GM10248 (cell line): Measurements from ENCODE around the gene NOTCH4.
"Not testable (repeated sequence)": the region's sequence is repeated elsewhere in the genome, so short reads cannot be mapped to it uniquely, and the experiment has no call there.

ENCODE experiments used
- CTCF ChIA-PET: fragments of 300-600 bp; sonication (Branson Sonifier 250); formaldehyde crosslinking; extraction: SDS; loops from one replicate; lab custom pipeline; 2021; ENCODE audit warnings: antibody characterized with exemption; lab: Yijun Ruan, JAX
- POLR2A ChIA-PET: fragments of 350-650 bp; sonication (Branson Sonifier 250); formaldehyde crosslinking; extraction: SDS; loops from one replicate; lab custom pipeline; 2020; ENCODE audit warnings: antibody characterized with exemption; lab: Yijun Ruan, JAX
- DNase-seq: peaks from one replicate; pipeline ENCODE4 v3.0.0; 2012; ENCODE audit errors: extremely low spot score
- CTCF ChIP-seq: IDR thresholded peaks from 2 replicates; pipeline ENCODE4 v1.5.1; 2012; ENCODE audit warnings: mild to moderate bottlenecking, low read depth; ENCODE audit errors: extremely low read depth, missing control alignments, control extremely low read depth

NOTCH4 gene

GRCh38 chr6:32212076-32212760 is 11.6 kb downstream of the NOTCH4 start:
- DNase-seq = no peak
- TF ChIP-seq CTCF = no peak
- ChIA-PET CTCF (interaction anchor here (1.5 kb wide), 1 partner anchor 43 kb away, joined by 4 read pairs; no protein-coding TSS in a partner anchor), POLR2A (no interaction called here)

GRCh38 chr6:32211432-32211831 is 12.4 kb downstream of the NOTCH4 start:
- POLR2A ChIA-PET, DNase-seq: not testable (repeated sequence)
- CTCF ChIA-PET = interaction anchor here (1.5 kb wide), 1 partner anchor 44 kb away, joined by 4 read pairs; no protein-coding TSS in a partner anchor

- TF ChIP-seq CTCF = no peak
- no peak for DNase-seq
- POLR2A ChIA-PET = no interaction called here
- CTCF ChIA-PET = no interaction called here
Measured at GRCh38 chr6:32210191-32210601, 13.7 kb downstream of the NOTCH4 start.

GRCh38 chr6:32208996-32209395 is 14.9 kb downstream of the NOTCH4 start:
- ChIA-PET CTCF (interaction anchor here (1.0 kb wide), 1 partner anchor 37 kb away, joined by 3 read pairs; no protein-coding TSS in a partner anchor), POLR2A (no interaction called here)
- DNase-seq = no peak
- no peak for TF ChIP-seq CTCF

- DNase-seq = no peak
- ChIA-PET CTCF (interaction anchor here (0.8 to 2.4 kb wide), 3 partner anchors 9 to 157 kb away, joined by 3 to 11 read pairs (median 3); no protein-coding TSS in a partner anchor), POLR2A (no interaction called here)
- no peak for TF ChIP-seq CTCF
Measured at GRCh38 chr6:32204268-32204715, 19.6 kb downstream of the NOTCH4 start.

- ChIA-PET POLR2A (interaction anchor here (0.6 kb wide), 1 partner anchor 574 kb away, joined by 6 read pairs; no protein-coding TSS in a partner anchor), CTCF (interaction anchor here (1.0 to 2.4 kb wide), 3 partner anchors 8 to 42 kb away, joined by 3 to 11 read pairs (median 5); no protein-coding TSS in a partner anchor)
- no peak for TF ChIP-seq CTCF
- no peak for DNase-seq
Measured at GRCh38 chr6:32203426-32204267, 20.2 kb downstream of the NOTCH4 start.
